ENCODE measurements around the gene PTAFR. TPM values are rescaled to one million over a fixed set of nuclear protein-coding genes. Genes with fewer than 3 reads are reported as not detected.

The PTAFR gene
- total RNA-seq (4.7 and 5.9 TPM in 2 replicates), polyA plus RNA-seq (1.7 and 6.2 TPM in 2 replicates), polyA minus RNA-seq (3.4 and 4.6 TPM in 2 replicates)
- 4.0 TPM for total RNA-seq (2013)

GRCh38 chr1:28176492-28177470, at the start of gene PTAFR:
Gene PTAFR (minus strand): TSS chr1:28176690. CDS start chr1:28151021, 25,669 bp downstream.
- H3K4me3 Mint-ChIP-seq: peak within 1 kb of the TSS; percentile 81
- TF ChIP-seq EZH2 (IDR thresholded peaks at IDR 0.05; ENCODE audit: borderline replicate concordance, insufficient read depth, low read depth, low read length, poor library complexity, severe bottlenecking) (no peak), CTCF (IDR thresholded peaks at IDR 0.05) (peak; percentile 14)
- no peaks in the 10 kb centered on the region for H4K20me1 ChIP-seq (ENCODE audit: control insufficient read depth, insufficient read depth, low read length, poor library complexity, severe bottlenecking)
- WGBS (ENCODE audit: insufficient coverage): 10% methylated on average over 17 of the region's 18 CpGs
- H3K4me1 Mint-ChIP-seq: peaks cover 85% of the 10 kb centered on the region
- no peaks in the 10 kb centered on the region for H3K27me3 ChIP-seq (replicated peaks in 1 of 4; ENCODE audit: control extremely low read depth in 1 of 4, control insufficient read depth in 3 of 4, insufficient read depth in 4 of 4, low read length in 3 of 4)
- peaks cover 0 to 3% (median 0%) of the 10 kb centered on the region in 3 donors for H3K9me3 ChIP-seq (ENCODE audit: control extremely low read depth in 1 of 3, control insufficient read depth in 2 of 3, insufficient read depth in 1 of 3, low read length in 2 of 3)
- no peak within 1 kb of the TSS for H2AFZ ChIP-seq (ENCODE audit: insufficient read depth, low read depth, low read length, poor library complexity, severe bottlenecking)
- CTCF ChIA-PET: interaction anchor here (0.6 to 3.3 kb wide), 10 partner anchors 9 to 1817 kb away, joined by 3 to 15 read pairs (median 4); partner anchors contain the start of gene EYA3
- H3K4me1 ChIP-seq (ENCODE audit: control insufficient read depth in 2 of 2, insufficient read depth in 2 of 2, low read length in 2 of 2): peaks cover 76 to 85% of the 10 kb centered on the region in 2 donors
- peak within 1 kb of the TSS; percentile 57 for H3K9ac ChIP-seq (ENCODE audit: low read length)
- DNase-seq: peak; percentile 80
- peaks cover 32% of the 10 kb centered on the region for H3K79me2 ChIP-seq (ENCODE audit: control insufficient read depth, insufficient read depth, low read length)
- peak within 1 kb of the TSS; percentile 89 for H3K4me2 ChIP-seq (replicated peaks; ENCODE audit: low read depth, low read length, poor library complexity, severe bottlenecking)
- peak within 1 kb of the TSS; percentile 71 for H3K27ac Mint-ChIP-seq
- ATAC-seq (ENCODE audit: low read depth): peak; percentile 71
- peak within 1 kb of the TSS; percentile 23 to 71 (median 38) for H3K4me3 ChIP-seq (ENCODE audit: control extremely low read depth in 1 of 5, extremely low read depth in 1 of 5, insufficient read depth in 1 of 5, low read depth in 2 of 5, low read length in 4 of 5)
- H3K27ac ChIP-seq (ENCODE audit: low read length in 2 of 2): peak within 1 kb of the TSS in 1 of 2 donors; percentile 45
- no peaks in the 10 kb centered on the region for H3K36me3 ChIP-seq (replicated peaks in 1 of 2; ENCODE audit: control extremely low read depth in 1 of 2, control insufficient read depth in 1 of 2, extremely low read depth in 1 of 2, insufficient read depth in 2 of 2, low read length in 1 of 2)
- no peaks in the 10 kb centered on the region for H3K9me3 Mint-ChIP-seq (ENCODE audit: insufficient read depth)
- intact Hi-C loops (cut with micrococcal nuclease): loop anchor here (2.0 to 10.0 kb wide), 4 partner anchors 28 to 1892 kb away; partner anchors contain the start of gene SH3BGRL3
- POLR2A ChIA-PET: interaction anchor here (0.6 to 1.2 kb wide), 4 partner anchors 29 to 303 kb away, joined by 3 to 5 read pairs (median 4); partner anchors contain the start of gene EYA3
- H3K27me3 Mint-ChIP-seq: no peaks in the 10 kb centered on the region

Measured in B cell (primary cell).